Natural killer cell (primary cell): ENCODE results near the gene BFSP2. TPM values are rescaled to one million over a fixed set of nuclear protein-coding genes. Genes with fewer than 3 reads are reported as not detected.

Experiments
- ATAC-seq, 3 donors: fragments of 150-1000 bp in 2 of 3; fragments of 200-7000 bp in 1 of 3; cut with Tn5 transposase; 1 replicate in 1 of 3; 2 replicates in 2 of 3; pipeline ENCODE4 v1.10.0; 2021; ENCODE audit warnings: mild to moderate bottlenecking in 2 of 3, moderate library complexity in 2 of 3
- DNase-seq, 2 donors: peaks; one replicate each; pipeline versions ENCODE4 v3.0.0 to v3.0.0-alpha.2; 2013 to 2021; ENCODE audit warnings: mixed read lengths in 1 of 2
- H3K27ac ChIP-seq: one replicate; pipeline ENCODE4 v1.5.1; 2013; ENCODE audit warnings: mild to moderate bottlenecking, low read length
- H3K27me3 ChIP-seq: one replicate; pipeline ENCODE4 v1.6.1; 2013; ENCODE audit warnings: low read length; ENCODE audit not compliant: control insufficient read depth, insufficient read depth
- H3K36me3 ChIP-seq: one replicate; pipeline ENCODE4 v1.6.1; 2013; ENCODE audit warnings: low read length; ENCODE audit not compliant: control insufficient read depth, insufficient read depth
- H3K4me1 ChIP-seq: one replicate; pipeline ENCODE4 v1.6.1; 2013; ENCODE audit warnings: low read length; ENCODE audit not compliant: control insufficient read depth, insufficient read depth
- H3K4me3 ChIP-seq: one replicate; pipeline ENCODE4 v1.5.1; 2013; ENCODE audit warnings: low read length
- H3K9me3 ChIP-seq: one replicate; pipeline ENCODE4 v1.6.1; 2013; ENCODE audit warnings: low read length; ENCODE audit not compliant: control insufficient read depth, insufficient read depth
- H3K27ac Mint-ChIP-seq, 2 donors: one replicate each; pipeline ENCODE4 v1.8.0; 2022; ENCODE audit warnings: mild to moderate bottlenecking in 2 of 2, mixed read lengths in 2 of 2, moderate library complexity in 1 of 2
- H3K27me3 Mint-ChIP-seq, 2 donors: one replicate each; pipeline ENCODE4 v1.8.0; 2022; ENCODE audit warnings: low read depth in 2 of 2, mixed read lengths in 2 of 2
- H3K36me3 Mint-ChIP-seq: one replicate; pipeline ENCODE4 v1.8.0; 2022; ENCODE audit warnings: mixed read lengths
- H3K4me1 Mint-ChIP-seq, 2 donors: one replicate each; pipeline ENCODE4 v1.8.0; 2022; ENCODE audit warnings: mixed read lengths in 2 of 2
- H3K4me3 Mint-ChIP-seq: one replicate; pipeline ENCODE4 v1.8.0; 2022; ENCODE audit warnings: mild to moderate bottlenecking, moderate library complexity, mixed read lengths
- H3K9me3 Mint-ChIP-seq, 2 donors: one replicate each; pipeline ENCODE4 v1.8.0; 2022; ENCODE audit warnings: mixed read lengths in 2 of 2
- WGBS: methylation state at CpG from one replicate; pipeline ENCODE4 v1.1.7; 2013; ENCODE audit warnings: missing lambda C conversion rate; ENCODE audit not compliant: insufficient coverage; 5-methylcytosine and 5-hydroxymethylcytosine counted together
- intact Hi-C: fragments of 100-400 bp; cut with micrococcal nuclease; formaldehyde crosslinking; loops from one replicate; pipeline ENCODE4 v1.14.2; 2022
- total RNA-seq, 4 donors: library from RNA; stranded (reverse); fragments of 120-200 nt in 1 of 4; gene quantifications; one replicate each; pipeline versions ENCODE4 v1.2.3 to v1.2.4, GENCODE V29; 2013 to 2022
- TF ChIP-seq, protein P1 (sequence below): fragments of 200-600 bp; IDR thresholded peaks from one replicate; pipeline ENCODE4 v1.8.0; 2022; ENCODE audit warnings: antibody characterized with exemption

BFSP2 gene
- total RNA-seq, 3 donors from 2014 or later (not counting 1 experiment from before 2014, with no cell fraction given), result not detected

DNA sequence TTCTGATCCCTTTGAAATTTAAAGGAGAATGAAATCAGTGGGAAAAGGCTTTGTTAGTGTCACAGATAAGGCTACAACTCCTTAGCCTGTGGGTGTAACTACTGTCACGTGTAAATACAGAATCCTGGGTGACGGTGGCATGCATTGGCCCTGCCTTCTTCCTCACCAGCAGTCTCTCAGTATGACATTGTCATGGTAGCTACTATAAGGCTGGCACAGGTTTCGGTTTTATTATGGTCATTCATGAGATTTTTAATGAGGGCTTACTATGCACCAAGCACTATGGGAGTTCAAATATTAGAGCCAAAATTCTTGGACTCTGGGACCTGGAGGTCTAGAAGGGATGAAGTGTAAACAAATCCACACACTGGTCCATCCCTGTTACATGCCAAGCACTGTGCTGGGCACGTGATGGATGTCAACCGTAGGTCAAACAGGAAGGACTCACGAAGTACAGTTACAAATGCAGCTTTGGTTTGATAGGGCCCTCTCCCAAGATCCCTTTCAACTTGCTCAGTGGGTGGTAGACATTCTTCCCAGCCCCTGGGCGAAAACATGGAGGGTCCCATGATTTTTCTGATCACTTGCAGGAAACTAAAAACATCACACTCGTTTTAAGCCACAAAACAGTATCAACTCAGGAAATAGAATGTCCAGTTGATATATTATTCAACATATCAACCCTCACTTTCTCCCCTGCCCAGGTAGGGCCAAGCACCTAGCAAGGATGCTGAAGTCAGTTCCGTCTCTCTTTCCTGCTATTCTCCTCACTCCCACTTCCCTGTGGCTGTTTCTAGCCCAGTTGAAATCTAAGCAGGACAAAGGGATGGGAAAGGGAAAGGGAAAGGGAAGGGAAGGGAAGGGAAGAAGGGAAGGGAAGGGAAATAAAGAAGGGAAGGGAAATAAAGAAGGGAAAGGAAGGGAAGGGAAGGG lies 25.3 kb downstream of the BFSP2 start:
- intact Hi-C loops, result no loop called here
- Mint-ChIP-seq H3K36me3 (no peaks in the 10 kb centered on the region), H3K27me3 (peaks cover 0 to 5% of the 10 kb centered on the region in 2 donors), H3K4me1 (no peaks in the 10 kb centered on the region), H3K4me3 (no peak overlapping the region), H3K9me3 (no peaks in the 10 kb centered on the region), H3K27ac (no peak overlapping the region)
- Histone ChIP-seq H3K36me3 (no peaks in the 10 kb centered on the region), H3K9me3 (no peaks in the 10 kb centered on the region), H3K4me1 (peaks cover 5% of the 10 kb centered on the region), H3K27ac (no peak overlapping the region), H3K27me3 (no peaks in the 10 kb centered on the region), H3K4me3 (no peak overlapping the region)
- no peak for DNase-seq
- 84% methylated on average over 9 of the region's 9 CpGs for WGBS
- no peak for ATAC-seq
- TF ChIP-seq, protein P1, sequence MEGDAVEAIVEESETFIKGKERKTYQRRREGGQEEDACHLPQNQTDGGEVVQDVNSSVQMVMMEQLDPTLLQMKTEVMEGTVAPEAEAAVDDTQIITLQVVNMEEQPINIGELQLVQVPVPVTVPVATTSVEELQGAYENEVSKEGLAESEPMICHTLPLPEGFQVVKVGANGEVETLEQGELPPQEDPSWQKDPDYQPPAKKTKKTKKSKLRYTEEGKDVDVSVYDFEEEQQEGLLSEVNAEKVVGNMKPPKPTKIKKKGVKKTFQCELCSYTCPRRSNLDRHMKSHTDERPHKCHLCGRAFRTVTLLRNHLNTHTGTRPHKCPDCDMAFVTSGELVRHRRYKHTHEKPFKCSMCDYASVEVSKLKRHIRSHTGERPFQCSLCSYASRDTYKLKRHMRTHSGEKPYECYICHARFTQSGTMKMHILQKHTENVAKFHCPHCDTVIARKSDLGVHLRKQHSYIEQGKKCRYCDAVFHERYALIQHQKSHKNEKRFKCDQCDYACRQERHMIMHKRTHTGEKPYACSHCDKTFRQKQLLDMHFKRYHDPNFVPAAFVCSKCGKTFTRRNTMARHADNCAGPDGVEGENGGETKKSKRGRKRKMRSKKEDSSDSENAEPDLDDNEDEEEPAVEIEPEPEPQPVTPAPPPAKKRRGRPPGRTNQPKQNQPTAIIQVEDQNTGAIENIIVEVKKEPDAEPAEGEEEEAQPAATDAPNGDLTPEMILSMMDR, result no peak

DNA sequence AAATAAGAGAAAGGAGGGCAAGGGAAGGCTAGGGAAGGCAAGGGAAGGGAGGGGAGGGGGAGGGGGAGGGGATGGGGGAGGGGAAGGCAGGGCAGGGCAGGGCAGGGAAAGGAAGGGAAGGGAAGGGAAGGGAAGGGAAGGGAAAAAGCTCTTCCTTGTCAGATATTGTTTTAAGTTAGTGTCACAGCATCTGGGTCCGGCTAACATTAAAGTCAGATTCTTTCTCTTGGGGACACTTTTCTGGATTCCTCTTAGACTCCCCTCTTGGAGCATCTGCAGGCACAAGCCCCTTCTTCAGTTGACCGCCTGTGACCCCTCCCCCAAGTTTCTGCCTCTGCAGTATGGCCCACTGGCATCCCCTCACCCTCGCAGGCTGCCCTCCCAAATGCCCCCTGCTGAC lies 26.0 kb downstream of the BFSP2 start:
- Mint-ChIP-seq H3K27me3 (peaks cover 0 to 5% of the 10 kb centered on the region in 2 donors), H3K27ac (no peak overlapping the region), H3K4me3 (no peak overlapping the region), H3K36me3 (no peaks in the 10 kb centered on the region), H3K9me3 (no peaks in the 10 kb centered on the region), H3K4me1 (no peaks in the 10 kb centered on the region)
- intact Hi-C loops, result no loop called here
- H3K27me3 ChIP-seq, result no peaks in the 10 kb centered on the region
- TF ChIP-seq, protein P1, result no peak
- 94% methylated on average over 3 of the region's 3 CpGs for WGBS
- no peak for ATAC-seq
- DNase-seq, result no peak
- no peaks in the 10 kb centered on the region for H3K36me3 ChIP-seq
- H3K27ac ChIP-seq, result no peak overlapping the region
- peaks cover 5% of the 10 kb centered on the region for H3K4me1 ChIP-seq
- no peak overlapping the region for H3K4me3 ChIP-seq
- H3K9me3 ChIP-seq, result no peaks in the 10 kb centered on the region

DNA sequence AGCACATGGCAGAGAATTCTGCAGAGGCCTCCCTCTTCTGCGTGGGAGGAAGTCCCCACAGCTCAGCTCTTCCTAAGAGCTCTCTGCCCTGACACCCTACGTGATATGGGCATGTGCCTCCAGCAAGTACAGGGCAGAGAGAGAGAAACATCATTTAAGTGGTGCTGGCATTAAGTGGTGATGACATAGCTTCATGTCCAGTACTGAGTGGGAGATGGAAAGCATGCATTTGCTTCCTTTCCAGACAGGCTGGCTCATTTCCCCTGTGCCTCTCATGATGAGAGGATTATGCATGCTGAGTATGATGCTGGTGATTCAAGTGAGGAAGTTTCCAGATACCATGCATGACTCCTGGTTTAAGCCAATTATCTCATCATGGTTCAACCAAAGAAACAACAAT lies 26.9 kb downstream of the BFSP2 start:
- Histone ChIP-seq H3K27me3 (no peaks in the 10 kb centered on the region), H3K27ac (no peak overlapping the region), H3K9me3 (no peaks in the 10 kb centered on the region), H3K4me3 (no peak overlapping the region), H3K4me1 (peaks cover 5% of the 10 kb centered on the region), H3K36me3 (no peaks in the 10 kb centered on the region)
- TF ChIP-seq, protein P1, result no peak
- H3K9me3 Mint-ChIP-seq, result no peaks in the 10 kb centered on the region
- H3K4me3 Mint-ChIP-seq, result no peak overlapping the region
- DNase-seq (no peak), ATAC-seq (no peak)
- H3K27ac Mint-ChIP-seq, result no peak overlapping the region
- H3K27me3 Mint-ChIP-seq, result peaks cover 0 to 5% of the 10 kb centered on the region in 2 donors
- intact Hi-C loops, result no loop called here
- WGBS, result 67% methylated on average over 2 of the region's 2 CpGs
- no peaks in the 10 kb centered on the region for H3K36me3 Mint-ChIP-seq
- no peaks in the 10 kb centered on the region for H3K4me1 Mint-ChIP-seq
